Transverse colon (tissue), 4 donors: ENCODE measurements around the gene CLEC3B. TPM values are rescaled to one million over a fixed set of nuclear protein-coding genes. Genes with fewer than 3 reads are reported as not detected.

ENCODE experiments used
- DNase-seq: peaks from one replicate; pipeline ENCODE4 v3.0.0-alpha.2; 2019
- H3K27ac ChIP-seq, 4 donors: fragments of 200-600 bp; sonication (generic); 2 replicates each; pipeline ENCODE4 v1.5.1; 2016 to 2018; ENCODE audit warnings: inconsistent platforms in 4 of 4
- H3K27me3 ChIP-seq: fragments of 200-600 bp; sonication (generic); 2 replicates; pipeline ENCODE4 v1.5.1; 2017; ENCODE audit warnings: inconsistent platforms
- H3K36me3 ChIP-seq, 4 donors: fragments of 200-600 bp; sonication (generic); 2 replicates each; pipeline ENCODE4 v1.5.1; 2017 to 2019; ENCODE audit warnings: inconsistent platforms in 4 of 4
- H3K4me1 ChIP-seq, 4 donors: fragments of 200-600 bp; sonication (generic); 2 replicates each; pipeline ENCODE4 v1.5.1; 2017 to 2020; ENCODE audit warnings: inconsistent platforms in 4 of 4
- H3K4me3 ChIP-seq, 4 donors: fragments of 200-600 bp; sonication (generic); 1 replicate in 1 of 4; 2 replicates in 3 of 4; pipeline versions ENCODE4 v1.5.1 to v1.6.1; 2017 to 2019; ENCODE audit warnings: inconsistent platforms in 4 of 4
- H3K9me3 ChIP-seq, 2 donors: fragments of 200-600 bp; sonication (generic); 2 replicates each; pipeline ENCODE4 v1.5.1; 2017 to 2019; ENCODE audit warnings: inconsistent platforms in 2 of 2
- CTCF ChIP-seq, 5 experiments: fragments of 200-600 bp in 3 of 5; fragments of 450-650 bp in 2 of 5; sonication (generic) in 3 of 5; IDR thresholded peaks; 1 replicate in 2 of 5; 2 replicates in 3 of 5; pipeline ENCODE4 v1.5.1; 2016 to 2017; ENCODE audit warnings: antibody characterized with exemption in 5 of 5, inconsistent platforms in 3 of 5, mild to moderate bottlenecking in 2 of 5, moderate library complexity in 1 of 5
- EP300 ChIP-seq: sonication (generic); formaldehyde crosslinking; IDR thresholded peaks from one replicate; pipeline ENCODE4 v1.6.1; 2017; ENCODE audit warnings: antibody characterized with exemption, low read depth
- POLR2A ChIP-seq: fragments of 450-650 bp; IDR thresholded peaks from one replicate; pipeline ENCODE4 v1.6.1; 2016; ENCODE audit warnings: antibody characterized with exemption, mild to moderate bottlenecking, moderate library complexity
- POLR2AphosphoS5 ChIP-seq, 3 donors: sonication (generic); formaldehyde crosslinking; IDR thresholded peaks; one replicate each; pipeline ENCODE4 v1.6.1; 2016; ENCODE audit warnings: antibody characterized with exemption in 3 of 3
- WGBS, 2 donors: methylation state at CpG; one replicate each; pipeline ENCODE4 v1.1.5; 2018; ENCODE audit warnings: low coverage in 1 of 2; 5-methylcytosine and 5-hydroxymethylcytosine counted together
- in situ Hi-C, 4 donors: fragments of 200-750 bp; cut with MboI; loops; one replicate each; pipeline versions ENCODE4 v1.15.0 to v1.15.1; 2017; ENCODE audit warnings: low sequenced_read_pairs in 3 of 4, low pct_ligation_motif_present in 1 of 4, low pct_unique_long_range_greater_than_20kb in 1 of 4
- intact Hi-C: fragments of 100-400 bp; cut with DNase I; formaldehyde crosslinking; loops from one replicate; pipeline ENCODE4 v1.15.1; 2023; ENCODE audit warnings: low total_unique reads
- total RNA-seq, 4 donors: library from RNA; depleted of rRNA; stranded (reverse); fragments of >200 nt; gene quantifications; one replicate each; pipeline ENCODE4 v1.1.0, GENCODE V29; 2016

Gene CLEC3B
- total RNA-seq, 4 donors from 2014 or later, result 6.0 to 70.7 (median 16.4) TPM

GRCh38 chr3:45079715-45080114 lies 53.6 kb downstream of the CLEC3B start:
- H3K27me3 ChIP-seq, result no peaks in the 10 kb centered on the region
- intact Hi-C loops, result no loop called here
- H3K36me3 ChIP-seq, result no peaks in the 10 kb centered on the region
- no peak for DNase-seq
- in situ Hi-C loops, result no loop called here
- no peaks in the 10 kb centered on the region for H3K9me3 ChIP-seq
- no peak overlapping the region for H3K4me3 ChIP-seq
- H3K27ac ChIP-seq, result peak overlapping the region; percentile 47 to 77 (median 62)
- no peak for TF ChIP-seq CTCF (IDR thresholded peaks at IDR 0.05)
- no peak for TF ChIP-seq POLR2A
- no peak for TF ChIP-seq POLR2AphosphoS5 (IDR thresholded peaks at IDR 0.05)
- WGBS, 2 donors, result 50% methylated on average over 1 of the region's 1 CpG; no CpG with 5 or more reads in 1 of the 2 donors
- peaks cover 3 to 14% (median 13%) of the 10 kb centered on the region in 4 donors for H3K4me1 ChIP-seq

- WGBS, 2 donors, result 78% methylated on average over 1 of the region's 1 CpG; no CpG with 5 or more reads in 1 of the 2 donors
- TF ChIP-seq CTCF (IDR thresholded peaks at IDR 0.05) (no peak), EP300 (no peak), POLR2AphosphoS5 (IDR thresholded peaks at IDR 0.05) (no peak), POLR2A (no peak)
- DNase-seq, result no peak
- H3K27ac ChIP-seq, result no peak overlapping the region
- H3K4me3 ChIP-seq, result no peak overlapping the region
- peaks cover 3 to 14% (median 13%) of the 10 kb centered on the region in 4 donors for H3K4me1 ChIP-seq
- intact Hi-C loops, result no loop called here
- H3K36me3 ChIP-seq, result no peaks in the 10 kb centered on the region
- no peaks in the 10 kb centered on the region for H3K9me3 ChIP-seq
- H3K27me3 ChIP-seq, result no peaks in the 10 kb centered on the region
- in situ Hi-C loops, result no loop called here
Measured at GRCh38 chr3:45080824-45081223, 54.7 kb downstream of the CLEC3B start.

- Histone ChIP-seq H3K9me3 (no peaks in the 10 kb centered on the region), H3K27ac (no peak overlapping the region), H3K4me1 (peaks cover 3 to 14% (median 13%) of the 10 kb centered on the region in 4 donors), H3K27me3 (no peaks in the 10 kb centered on the region), H3K4me3 (no peak overlapping the region), H3K36me3 (no peaks in the 10 kb centered on the region)
- in situ Hi-C loops, result no loop called here
- 82% methylated on average over 2 of the region's 2 CpGs; no CpG with 5 or more reads in 1 of the 2 donors for WGBS, 2 donors
- TF ChIP-seq CTCF (IDR thresholded peaks at IDR 0.05) (no peak), POLR2AphosphoS5 (IDR thresholded peaks at IDR 0.05) (no peak), EP300 (no peak), POLR2A (no peak)
- no peak for DNase-seq
- intact Hi-C loops, result no loop called here
Measured at GRCh38 chr3:45081506-45082141, 55.5 kb downstream of the CLEC3B start.

GRCh38 chr3:45082142-45082538 lies 56.0 kb downstream of the CLEC3B start:
- Histone ChIP-seq H3K4me3 (no peak overlapping the region), H3K27ac (no peak overlapping the region), H3K36me3 (no peaks in the 10 kb centered on the region), H3K27me3 (no peaks in the 10 kb centered on the region), H3K4me1 (peaks cover 3 to 14% (median 13%) of the 10 kb centered on the region in 4 donors), H3K9me3 (no peaks in the 10 kb centered on the region)
- in situ Hi-C loops (no loop called here), intact Hi-C loops (no loop called here)
- no peak for DNase-seq
- no peak for TF ChIP-seq POLR2A
- no peak for TF ChIP-seq EP300
- TF ChIP-seq POLR2AphosphoS5 (IDR thresholded peaks at IDR 0.05), result no peak
- no peak for TF ChIP-seq CTCF (IDR thresholded peaks at IDR 0.05)
- 79 to 80% methylated on average over 2 to 5 of the region's 5 CpGs for WGBS, 2 donors
